ENCODE data around the gene SIGLEC9.

Gene SIGLEC9

GRCh38 chr19:51124729-51125128, at the start of gene SIGLEC9:
Gene SIGLEC9, plus strand, starts transcription at chr19:51124906. Its CDS starts 69 bp downstream, at chr19:51124975.
- DNase-seq, result no peak

- no peak for DNase-seq
These were observed 48.7 kb upstream of the SIGLEC9 start for GRCh38 chr19:51075998-51076397.

GRCh38 chr19:51076631-51077213, 48.0 kb upstream of the SIGLEC9 start:
- DNase-seq, result no peak

GRCh38 chr19:51078104-51078503, 46.6 kb upstream of the SIGLEC9 start:
- no peak for DNase-seq

GRCh38 chr19:51078731-51079130, 46.0 kb upstream of the SIGLEC9 start:
- no peak for DNase-seq

- no peak for DNase-seq
These were observed 45.1 kb upstream of the SIGLEC9 start for GRCh38 chr19:51079481-51080110.

- DNase-seq, result no peak
These were observed 43.2 kb upstream of the SIGLEC9 start for GRCh38 chr19:51081476-51081875.

GRCh38 chr19:51082611-51083010, 42.1 kb upstream of the SIGLEC9 start, which contains the start of gene KLK14:
Gene KLK14, minus strand, starts transcription at chr19:51082887. Its CDS starts 273 bp downstream, at chr19:51082614.
- no peak for DNase-seq

GRCh38 chr19:51083181-51083580, 41.5 kb upstream of the SIGLEC9 start:
- DNase-seq, result no peak

GRCh38 chr19:51083783-51084182, 40.9 kb upstream of the SIGLEC9 start:
- no peak for DNase-seq

- no peak for DNase-seq
These were observed 40.2 kb upstream of the SIGLEC9 start for GRCh38 chr19:51084505-51084904.

- DNase-seq, result peak; percentile 61
These were observed 38.4 kb upstream of the SIGLEC9 start for GRCh38 chr19:51086153-51086850.

- DNase-seq, result no peak
These were observed 34.9 kb upstream of the SIGLEC9 start for GRCh38 chr19:51089786-51090185.

- DNase-seq, result no peak
These were observed 34.2 kb upstream of the SIGLEC9 start for GRCh38 chr19:51090471-51090870.

GRCh38 chr19:51091126-51091525, 33.6 kb upstream of the SIGLEC9 start:
- no peak for DNase-seq

GRCh38 chr19:51091895-51092873, 32.5 kb upstream of the SIGLEC9 start:
- DNase-seq, result no peak

GRCh38 chr19:51093101-51093500, 31.6 kb upstream of the SIGLEC9 start:
- DNase-seq, result no peak

- no peak for DNase-seq
These were observed 31.0 kb upstream of the SIGLEC9 start for GRCh38 chr19:51093510-51094345.

- peak; percentile 6 for DNase-seq
These were observed 29.9 kb upstream of the SIGLEC9 start for GRCh38 chr19:51094696-51095279.

- DNase-seq, result no peak
These were observed 28.1 kb upstream of the SIGLEC9 start for GRCh38 chr19:51096473-51097165.

- peak; percentile 30 for DNase-seq
These were observed 27.5 kb upstream of the SIGLEC9 start for GRCh38 chr19:51097166-51097738.

Measured in NCI-H774 (cell line).